ENCODE data around the gene NME4.
"Not testable (repeated sequence)": the region's sequence is repeated elsewhere in the genome, so short reads cannot be mapped to it uniquely, and the experiment has no call there.

NME4 gene

GRCh38 chr16:378113-378820, 18.7 kb upstream of the NME4 start:
- DNase-seq = not testable (repeated sequence)

GRCh38 chr16:378821-379182, 18.2 kb upstream of the NME4 start:
- no peak for DNase-seq

- DNase-seq = peak; percentile 81
These were observed 17.6 kb upstream of the NME4 start for GRCh38 chr16:379183-379960.

GRCh38 chr16:379961-380761, 16.8 kb upstream of the NME4 start:
- DNase-seq = no peak

- DNase-seq = no peak
These were observed 16.3 kb upstream of the NME4 start for GRCh38 chr16:380762-381011.

GRCh38 chr16:381012-381788, 15.8 kb upstream of the NME4 start:
- DNase-seq = no peak

GRCh38 chr16:381789-382717, 14.9 kb upstream of the NME4 start, which contains the start of gene PGAP6:
Gene PGAP6, minus strand, starts transcription at chr16:381978. Its CDS starts 157 bp downstream, at chr16:381821.
- peak; percentile 26 for DNase-seq

- no peak for DNase-seq
These were observed 13.5 kb upstream of the NME4 start for GRCh38 chr16:383326-384051.

GRCh38 chr16:386641-387156, 10.3 kb upstream of the NME4 start:
- no peak for DNase-seq

- DNase-seq = not testable (repeated sequence)
These were observed 9.0 kb upstream of the NME4 start for GRCh38 chr16:387761-388666.

GRCh38 chr16:389352-389751, 7.6 kb upstream of the NME4 start:
- DNase-seq = no peak

- DNase-seq = no peak
These were observed 5.1 kb upstream of the NME4 start for GRCh38 chr16:391885-392335.

- no peak for DNase-seq
These were observed 4.5 kb upstream of the NME4 start for GRCh38 chr16:392450-393030.

- no peak for DNase-seq
These were observed 800 bp upstream of the NME4 start for GRCh38 chr16:396199-396598.

GRCh38 chr16:396605-397004, 394 bp upstream of the NME4 start:
- DNase-seq = no peak

- DNase-seq = no peak
These were observed 835 bp downstream of the NME4 start for GRCh38 chr16:397736-398332.

GRCh38 chr16:398561-399339, 1.8 kb downstream of the NME4 start:
- DNase-seq = no peak
